Smooth muscle cell (in vitro differentiated cells): Measurements from ENCODE around the gene TMEM151B. TPM values are rescaled to one million over a fixed set of nuclear protein-coding genes. Genes with fewer than 3 reads are reported as not detected.

Experiments used
- DNase-seq: peaks from one replicate; lab custom pipeline; 2025; ENCODE audit not compliant: unreplicated experiment; lab: John Stamatoyannopoulos, UW
- H2AFZ ChIP-seq: fragments of 200-600 bp; sonication (generic); 2 replicates; pipeline ENCODE4 v1.6.0; 2016; ENCODE audit warnings: antibody characterized with exemption, low read depth, mild to moderate bottlenecking
- H3F3A ChIP-seq: fragments of 200-600 bp; sonication (generic); 2 replicates; pipeline ENCODE4 v1.6.0; 2017; ENCODE audit warnings: antibody characterized with exemption, low read depth
- H3K27ac ChIP-seq: fragments of 200-600 bp; sonication (generic); 2 replicates; pipeline ENCODE4 v1.5.1; 2016; ENCODE audit warnings: low read depth, mild to moderate bottlenecking
- H3K27me3 ChIP-seq: fragments of 200-600 bp; sonication (generic); 2 replicates; pipeline ENCODE4 v1.6.1; 2016; ENCODE audit warnings: low read depth, mild to moderate bottlenecking
- H3K36me3 ChIP-seq: fragments of 200-600 bp; sonication (generic); 2 replicates; pipeline ENCODE4 v1.5.1; 2016; ENCODE audit warnings: low read depth
- H3K4me1 ChIP-seq: fragments of 200-600 bp; sonication (generic); 2 replicates; pipeline ENCODE4 v1.5.1; 2016; ENCODE audit warnings: low read depth
- H3K4me2 ChIP-seq: fragments of 200-600 bp; sonication (generic); 2 replicates; pipeline ENCODE4 v1.6.0; 2016; ENCODE audit warnings: mild to moderate bottlenecking
- H3K4me3 ChIP-seq: fragments of 200-600 bp; sonication (generic); 2 replicates; pipeline ENCODE4 v1.5.1; 2016; ENCODE audit warnings: mild to moderate bottlenecking
- H3K79me2 ChIP-seq: fragments of 200-600 bp; sonication (generic); 2 replicates; pipeline ENCODE4 v1.6.0; 2016; ENCODE audit warnings: low read depth, mild to moderate bottlenecking
- H3K9ac ChIP-seq: fragments of 200-600 bp; sonication (generic); 2 replicates; pipeline ENCODE4 v1.6.0; 2016; ENCODE audit warnings: low read depth
- H3K9me3 ChIP-seq: fragments of 200-600 bp; sonication (generic); replicated peaks from 2 replicates; pipeline ENCODE4 v1.5.1; 2016; ENCODE audit warnings: low read depth
- H4K20me1 ChIP-seq: fragments of 200-600 bp; sonication (generic); 2 replicates; pipeline ENCODE4 v1.6.0; 2016; ENCODE audit warnings: low read depth
- WGBS: methylation state at CpG from one replicate; pipeline ENCODE4 v1.1.7; 2016; ENCODE audit warnings: low lambda C conversion rate; 5-methylcytosine and 5-hydroxymethylcytosine counted together
- polyA plus RNA-seq: library from polyadenylated mRNA; unstranded; fragments of >200 nt; fragmentation: Nextera tagmentation; extraction: Ambion mirVana; gene quantifications from 2 replicates; pipeline ENCODE4 v1.2.1, GENCODE V29; 2016
- total RNA-seq: library from RNA; depleted of rRNA; stranded (reverse); fragments of >200 nt; gene quantifications from 2 replicates; pipeline ENCODE4 v1.2.3, GENCODE V29; 2014
- TF ChIP-seq, protein P1 (sequence below): fragments of 200-600 bp; sonication (generic); IDR thresholded peaks from 2 replicates; pipeline ENCODE4 v1.5.1; 2017; ENCODE audit warnings: borderline replicate concordance, mild to moderate bottlenecking, antibody characterized with exemption; ENCODE audit not compliant: insufficient read depth, poor library complexity, severe bottlenecking

Gene TMEM151B
- total and polyA plus RNA-seq, 2 experiments from 2014 or later, result not detected

DNA sequence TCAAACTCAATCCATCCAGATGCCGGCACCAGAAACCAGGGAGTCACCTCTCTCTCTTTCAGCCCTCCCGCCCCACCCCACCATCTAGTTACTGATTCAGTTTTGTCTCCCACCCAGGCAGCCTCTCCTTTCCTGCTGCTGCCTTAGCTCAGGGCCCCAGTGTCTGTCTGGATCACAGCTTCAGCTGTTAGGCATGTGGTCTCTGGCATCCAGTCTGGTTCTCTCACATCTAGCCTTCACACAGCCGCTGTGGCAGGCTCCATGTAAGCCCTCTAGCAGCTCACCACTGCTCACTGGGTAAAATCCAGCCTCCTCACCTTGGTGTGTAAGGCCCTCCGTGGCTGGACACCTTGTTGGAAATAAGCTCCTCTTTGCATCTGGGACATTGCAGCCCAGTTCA lies 21.6 kb downstream of the TMEM151B start:
- DNase-seq, result no peak
- H2AFZ ChIP-seq, result no peak overlapping the region
- no peaks in the 10 kb centered on the region for H3K79me2 ChIP-seq
- H4K20me1 ChIP-seq, result no peaks in the 10 kb centered on the region
- H3K9me3 ChIP-seq, result no peaks in the 10 kb centered on the region
- TF ChIP-seq, protein P1, sequence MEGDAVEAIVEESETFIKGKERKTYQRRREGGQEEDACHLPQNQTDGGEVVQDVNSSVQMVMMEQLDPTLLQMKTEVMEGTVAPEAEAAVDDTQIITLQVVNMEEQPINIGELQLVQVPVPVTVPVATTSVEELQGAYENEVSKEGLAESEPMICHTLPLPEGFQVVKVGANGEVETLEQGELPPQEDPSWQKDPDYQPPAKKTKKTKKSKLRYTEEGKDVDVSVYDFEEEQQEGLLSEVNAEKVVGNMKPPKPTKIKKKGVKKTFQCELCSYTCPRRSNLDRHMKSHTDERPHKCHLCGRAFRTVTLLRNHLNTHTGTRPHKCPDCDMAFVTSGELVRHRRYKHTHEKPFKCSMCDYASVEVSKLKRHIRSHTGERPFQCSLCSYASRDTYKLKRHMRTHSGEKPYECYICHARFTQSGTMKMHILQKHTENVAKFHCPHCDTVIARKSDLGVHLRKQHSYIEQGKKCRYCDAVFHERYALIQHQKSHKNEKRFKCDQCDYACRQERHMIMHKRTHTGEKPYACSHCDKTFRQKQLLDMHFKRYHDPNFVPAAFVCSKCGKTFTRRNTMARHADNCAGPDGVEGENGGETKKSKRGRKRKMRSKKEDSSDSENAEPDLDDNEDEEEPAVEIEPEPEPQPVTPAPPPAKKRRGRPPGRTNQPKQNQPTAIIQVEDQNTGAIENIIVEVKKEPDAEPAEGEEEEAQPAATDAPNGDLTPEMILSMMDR, result no peak
- no peaks in the 10 kb centered on the region for H3K36me3 ChIP-seq
- no peak overlapping the region for H3K27ac ChIP-seq
- H3K4me1 ChIP-seq, result no peaks in the 10 kb centered on the region
- no peaks in the 10 kb centered on the region for H3F3A ChIP-seq
- H3K9ac ChIP-seq, result no peak overlapping the region
- 76% methylated on average over 4 of the region's 4 CpGs for WGBS
- no peak overlapping the region for H3K4me2 ChIP-seq
- no peak overlapping the region for H3K4me3 ChIP-seq
- H3K27me3 ChIP-seq, result peaks cover 88% of the 10 kb centered on the region

DNA sequence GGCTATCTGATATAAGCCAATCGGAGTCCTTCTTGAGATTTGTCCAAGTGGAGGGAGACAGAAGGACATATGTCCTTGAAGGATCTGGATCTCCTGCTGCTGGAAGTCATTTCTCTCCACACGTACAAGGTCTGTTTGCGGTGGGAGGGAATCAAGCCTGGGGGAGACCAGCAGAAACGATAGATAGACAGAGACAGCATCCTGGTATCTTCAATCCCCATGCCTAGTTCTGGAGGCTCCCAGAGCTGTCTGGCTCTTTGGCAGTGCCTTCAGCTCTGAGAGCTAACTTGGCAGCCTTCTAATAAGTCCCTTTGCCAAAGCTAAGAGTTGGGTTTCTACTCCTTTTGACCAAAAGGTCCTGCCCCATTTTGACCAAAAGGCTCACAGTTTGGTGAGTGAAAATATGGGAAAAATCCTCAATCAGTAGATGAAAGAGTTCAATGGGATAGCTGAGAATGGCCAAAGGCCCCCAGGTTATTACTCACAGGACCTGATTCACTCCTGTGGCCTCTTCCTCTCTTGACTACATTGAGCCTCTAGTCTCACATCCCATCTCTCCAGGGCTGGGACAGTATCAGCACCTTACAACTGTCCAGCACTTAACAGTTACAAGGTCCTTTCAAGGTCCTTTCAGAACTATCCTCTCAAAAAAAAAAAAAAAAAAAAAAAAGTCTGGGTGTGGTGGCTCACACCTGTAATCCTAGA lies 22.6 kb downstream of the TMEM151B start:
- Histone ChIP-seq H3K36me3 (no peaks in the 10 kb centered on the region), H3K9me3 (no peaks in the 10 kb centered on the region), H4K20me1 (no peaks in the 10 kb centered on the region), H3K27ac (no peak overlapping the region), H3K79me2 (no peaks in the 10 kb centered on the region), H3F3A (no peaks in the 10 kb centered on the region), H3K4me1 (peaks cover 4% of the 10 kb centered on the region), H3K27me3 (peaks cover 91% of the 10 kb centered on the region), H3K9ac (no peak overlapping the region), H3K4me3 (no peak overlapping the region), H2AFZ (no peak overlapping the region), H3K4me2 (no peak overlapping the region)
- TF ChIP-seq, protein P1, result no peak
- WGBS, result 82% methylated on average over 4 of the region's 4 CpGs
- DNase-seq, result no peak

DNA sequence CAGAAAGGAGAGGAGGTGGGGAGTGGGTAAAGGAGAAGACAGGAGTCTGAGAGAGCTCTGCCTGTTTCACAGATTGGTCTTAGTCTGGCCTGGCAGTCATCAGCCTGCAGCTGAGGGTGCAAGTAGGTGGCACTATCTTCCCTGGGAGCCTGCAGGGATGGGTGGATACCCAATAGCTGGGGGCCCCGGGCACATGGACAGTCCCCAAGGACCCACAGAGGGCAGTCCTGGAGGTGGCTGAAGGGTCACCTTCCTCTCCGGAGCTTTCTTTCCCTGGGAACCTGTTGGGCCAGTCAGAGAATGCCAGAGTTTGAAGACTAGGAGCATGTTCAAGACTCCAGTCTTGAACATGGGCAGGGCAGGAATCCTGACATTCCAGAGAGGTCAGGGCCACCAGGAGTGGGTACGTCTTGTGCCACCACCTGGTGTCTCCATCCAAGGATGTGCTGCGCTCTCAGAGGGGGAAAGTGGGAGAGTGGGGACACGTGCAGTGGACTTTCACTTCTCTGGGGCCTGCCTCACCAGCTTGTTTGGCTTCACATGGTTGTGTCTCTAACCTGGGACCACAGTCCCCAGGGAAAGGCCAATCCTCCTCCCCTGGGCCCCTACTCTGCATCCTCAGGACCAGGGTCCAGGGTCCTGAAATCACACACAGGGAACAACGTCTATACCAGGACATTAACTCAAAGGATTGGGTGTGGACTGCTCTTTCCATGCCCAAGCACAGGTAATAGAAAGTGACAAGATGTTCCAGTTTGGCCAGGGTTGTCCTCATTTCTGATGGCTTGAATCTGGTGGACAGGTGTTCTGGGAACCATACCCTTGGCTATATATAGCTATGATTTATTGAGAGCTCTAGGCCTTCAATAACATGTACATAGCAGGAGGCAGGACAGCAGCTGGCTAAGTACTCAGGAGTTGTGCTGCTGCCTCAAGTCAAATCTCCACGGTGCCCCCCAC lies 24.9 kb downstream of the TMEM151B start:
- no peak for DNase-seq
- 80% methylated on average over 7 of the region's 7 CpGs for WGBS
- H3K79me2 ChIP-seq, result no peaks in the 10 kb centered on the region
- H2AFZ ChIP-seq, result no peak overlapping the region
- H3K9me3 ChIP-seq, result no peaks in the 10 kb centered on the region
- no peak overlapping the region for H3K4me2 ChIP-seq
- no peak overlapping the region for H3K4me3 ChIP-seq
- no peaks in the 10 kb centered on the region for H3F3A ChIP-seq
- H3K27me3 ChIP-seq, result peaks cover 87% of the 10 kb centered on the region
- peaks cover 4% of the 10 kb centered on the region for H3K4me1 ChIP-seq
- H3K9ac ChIP-seq, result no peak overlapping the region
- H3K36me3 ChIP-seq, result no peaks in the 10 kb centered on the region
- no peak overlapping the region for H3K27ac ChIP-seq
- TF ChIP-seq, protein P1, result no peak
- H4K20me1 ChIP-seq, result no peaks in the 10 kb centered on the region
